Right forelimb (tissue), 1 donor: ENCODE data around the gene TATDN2.
A peak's percentile ranks its signal among the peaks of the same experiment; 100 is the strongest.

Experiments
- DNase-seq: peaks from one replicate; pipeline ENCODE4 v3.0.0-alpha.2; 2018

TATDN2 gene, protein sequence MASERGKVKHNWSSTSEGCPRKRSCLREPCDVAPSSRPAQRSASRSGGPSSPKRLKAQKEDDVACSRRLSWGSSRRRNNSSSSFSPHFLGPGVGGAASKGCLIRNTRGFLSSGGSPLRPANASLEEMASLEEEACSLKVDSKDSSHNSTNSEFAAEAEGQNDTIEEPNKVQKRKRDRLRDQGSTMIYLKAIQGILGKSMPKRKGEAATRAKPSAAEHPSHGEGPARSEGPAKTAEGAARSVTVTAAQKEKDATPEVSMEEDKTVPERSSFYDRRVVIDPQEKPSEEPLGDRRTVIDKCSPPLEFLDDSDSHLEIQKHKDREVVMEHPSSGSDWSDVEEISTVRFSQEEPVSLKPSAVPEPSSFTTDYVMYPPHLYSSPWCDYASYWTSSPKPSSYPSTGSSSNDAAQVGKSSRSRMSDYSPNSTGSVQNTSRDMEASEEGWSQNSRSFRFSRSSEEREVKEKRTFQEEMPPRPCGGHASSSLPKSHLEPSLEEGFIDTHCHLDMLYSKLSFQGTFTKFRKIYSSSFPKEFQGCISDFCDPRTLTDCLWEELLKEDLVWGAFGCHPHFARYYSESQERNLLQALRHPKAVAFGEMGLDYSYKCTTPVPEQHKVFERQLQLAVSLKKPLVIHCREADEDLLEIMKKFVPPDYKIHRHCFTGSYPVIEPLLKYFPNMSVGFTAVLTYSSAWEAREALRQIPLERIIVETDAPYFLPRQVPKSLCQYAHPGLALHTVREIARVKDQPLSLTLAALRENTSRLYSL

DNA sequence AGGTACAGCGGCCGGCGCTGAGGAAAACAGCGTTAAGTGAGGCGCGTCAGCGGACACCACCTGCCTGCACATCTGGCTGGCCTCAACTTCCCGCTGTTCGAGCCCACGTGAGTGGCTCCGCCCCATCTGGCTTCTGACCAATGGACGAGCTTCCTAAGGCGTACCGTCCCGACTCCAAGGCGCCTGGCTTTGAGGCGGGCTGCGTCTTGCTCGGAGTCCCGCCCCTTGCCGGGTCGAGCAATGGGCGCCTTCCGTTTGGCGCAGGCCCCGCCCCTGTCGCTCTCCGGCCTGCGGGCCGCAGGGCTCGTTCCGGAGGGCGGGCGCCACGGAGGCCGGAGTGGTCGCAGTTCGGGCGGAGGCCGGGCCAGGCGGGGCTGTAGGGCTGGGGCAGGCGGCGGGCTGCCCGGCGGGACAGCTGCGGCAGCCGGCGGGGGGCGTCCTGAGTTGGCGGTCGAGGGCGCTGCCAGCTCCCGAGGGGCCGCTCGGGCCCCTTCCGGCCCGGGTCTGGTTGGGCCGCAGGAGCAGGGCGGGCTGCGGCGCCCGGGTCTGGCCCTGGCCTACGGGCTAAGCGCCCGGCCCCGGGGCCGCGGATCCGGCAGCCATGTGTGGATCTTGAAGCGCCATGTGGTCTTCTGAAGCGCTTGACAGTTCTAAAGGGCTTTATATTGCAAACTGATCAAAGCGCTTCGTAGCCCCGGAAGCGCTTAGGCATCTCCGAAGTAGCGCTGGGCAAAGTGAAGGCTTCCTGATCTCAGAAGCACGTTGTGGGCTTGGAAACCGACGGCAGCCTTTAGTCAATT is at the start of gene TATDN2:
TATDN2 (plus strand) TSS at position 276 of the 800 bp plus-strand sequence. CDS start 742 bp downstream, outside the sequence.
- peak; percentile 94 for DNase-seq

DNA sequence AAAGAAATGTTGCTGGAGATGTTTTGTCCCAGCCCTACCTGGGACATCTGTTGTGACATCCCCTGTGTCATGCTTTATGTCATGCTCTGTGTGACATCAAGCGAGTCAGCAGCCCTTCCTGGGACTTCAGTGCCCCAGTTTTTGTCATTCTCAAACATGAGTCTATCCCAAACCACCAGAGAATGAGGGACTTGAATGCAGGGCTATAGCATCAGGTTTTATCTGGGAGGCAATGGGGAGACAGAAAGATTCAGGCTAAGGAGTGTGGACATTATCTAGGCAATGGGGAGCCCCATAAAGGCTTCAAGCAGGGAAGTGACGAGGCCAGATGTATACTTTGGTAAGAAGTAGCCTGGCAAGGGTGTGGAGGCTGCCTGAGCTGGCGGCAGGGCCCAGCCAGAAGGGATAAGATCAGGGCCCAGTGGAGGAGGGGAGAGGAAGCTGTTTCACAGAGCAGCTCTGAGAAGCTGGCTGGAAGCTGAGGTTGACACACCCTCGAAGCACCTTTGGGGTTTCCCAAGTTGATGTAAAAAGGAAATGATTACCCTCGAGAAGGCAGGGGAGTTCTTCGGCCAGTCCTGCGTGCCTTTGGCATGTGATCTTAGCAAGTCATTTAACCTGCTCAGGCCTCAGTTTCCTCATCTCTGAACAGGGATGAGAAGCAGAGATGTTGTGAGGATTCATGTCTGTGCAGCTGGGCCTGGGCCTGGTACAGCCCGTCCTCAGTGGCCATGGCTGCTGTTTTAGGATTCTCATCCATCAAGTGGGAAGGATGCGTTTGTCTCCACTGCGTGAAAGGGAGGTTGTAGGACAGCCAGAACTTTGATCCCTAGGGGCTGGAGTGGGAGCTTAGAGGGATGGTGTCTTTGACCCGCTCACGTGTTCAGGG is 49.3 kb upstream of the TATDN2 start:
- DNase-seq = no peak

DNA sequence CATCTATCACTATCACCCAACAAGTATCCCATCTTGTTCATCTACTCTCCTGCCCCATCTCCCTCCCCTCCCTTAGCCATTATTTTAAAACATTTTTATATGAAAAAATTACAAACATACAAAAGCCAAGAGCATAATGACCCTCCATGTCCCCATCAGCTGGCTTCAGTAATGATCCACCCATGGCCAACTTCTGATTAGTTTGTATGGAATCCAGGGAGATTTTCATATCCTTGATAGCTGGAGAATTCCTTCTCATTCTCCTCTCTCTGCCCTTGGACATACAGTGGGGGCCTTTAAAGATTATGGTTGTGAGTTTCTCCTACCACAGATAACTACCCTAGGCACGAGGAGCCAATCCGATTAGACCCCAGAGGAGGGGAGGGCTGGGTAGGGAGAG is 43.3 kb upstream of the TATDN2 start:
- no peak for DNase-seq

DNA sequence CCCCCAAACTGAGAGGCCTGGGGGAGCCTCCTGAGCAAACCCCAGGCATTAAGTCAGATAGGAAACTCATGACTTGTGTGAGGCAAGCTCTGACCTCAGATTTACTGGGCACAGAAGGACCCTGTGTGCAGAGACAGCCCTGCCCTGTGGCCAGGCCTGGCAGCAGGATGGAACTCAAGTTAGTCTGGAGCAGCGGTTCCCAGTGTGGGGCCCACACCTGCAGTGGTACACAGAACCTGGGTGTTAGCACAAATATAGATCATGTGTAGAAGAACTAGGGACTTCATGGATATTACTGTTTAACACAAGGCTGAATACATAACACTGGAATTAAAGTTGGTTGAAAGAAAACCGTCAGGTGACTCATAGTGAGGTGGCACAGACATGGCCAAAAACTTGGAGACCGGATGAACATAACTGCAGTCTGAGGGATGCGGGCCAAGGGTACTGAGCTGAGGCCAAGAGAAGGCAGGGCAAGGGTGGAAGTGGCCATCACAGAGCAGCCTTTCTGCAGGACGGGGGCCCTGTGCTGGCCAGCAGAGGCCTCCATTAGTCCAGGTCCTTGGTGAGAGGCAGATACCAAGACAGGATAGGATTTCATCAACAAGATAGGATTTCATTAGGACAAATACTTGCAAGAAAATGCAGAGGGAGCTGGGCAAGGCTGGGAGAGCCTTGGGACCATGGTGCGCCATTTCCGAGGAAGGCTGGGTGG is 42.7 kb upstream of the TATDN2 start:
- DNase-seq = peak; percentile 65

DNA sequence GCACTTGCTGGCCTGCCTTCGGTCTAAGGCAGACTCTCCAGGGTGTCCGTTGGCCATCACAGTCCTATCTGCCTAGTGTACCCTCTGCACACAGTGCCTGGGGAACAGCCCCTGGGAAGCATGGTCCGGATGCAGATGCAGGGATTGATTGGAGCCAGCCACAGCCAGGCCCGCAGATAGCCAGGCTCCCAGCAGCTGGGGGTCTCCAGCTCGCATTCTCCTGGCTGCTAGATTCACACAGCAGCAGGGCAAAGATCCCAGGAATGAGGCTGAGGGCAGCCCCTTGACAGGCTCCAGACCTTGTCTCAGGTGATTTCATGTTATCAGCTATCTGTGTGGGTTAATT is 42.1 kb upstream of the TATDN2 start:
- no peak for DNase-seq

DNA sequence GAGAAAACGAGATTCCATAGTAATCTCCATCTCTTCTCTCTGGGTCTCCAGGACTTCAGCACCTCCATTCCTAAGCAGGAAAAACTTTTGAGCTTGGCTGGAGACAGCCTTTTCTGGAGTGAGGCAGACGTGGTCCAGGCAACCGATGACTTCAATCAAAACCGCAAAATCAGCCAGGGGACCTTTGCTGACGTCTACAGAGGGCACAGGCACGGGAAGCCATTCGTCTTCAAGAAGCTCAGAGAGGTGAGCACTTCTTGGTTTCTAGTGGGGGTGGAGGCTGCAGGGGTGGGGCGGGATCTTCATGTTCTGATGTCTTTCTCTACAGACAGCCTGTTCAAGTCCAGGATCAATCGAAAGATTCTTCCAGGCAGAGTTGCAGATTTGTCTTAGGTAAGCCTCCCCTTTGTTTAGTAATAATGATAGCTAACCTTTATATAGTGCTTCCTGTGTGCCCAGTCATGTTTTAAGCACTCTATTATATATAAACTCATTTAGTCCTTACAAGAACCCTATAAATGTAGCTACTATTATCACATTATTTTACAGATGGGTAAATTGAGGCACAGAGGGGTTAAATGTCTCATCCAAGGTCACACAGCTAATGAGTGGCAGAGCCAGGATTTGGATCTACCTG is 35.0 kb upstream of the TATDN2 start:
- no peak for DNase-seq

DNA sequence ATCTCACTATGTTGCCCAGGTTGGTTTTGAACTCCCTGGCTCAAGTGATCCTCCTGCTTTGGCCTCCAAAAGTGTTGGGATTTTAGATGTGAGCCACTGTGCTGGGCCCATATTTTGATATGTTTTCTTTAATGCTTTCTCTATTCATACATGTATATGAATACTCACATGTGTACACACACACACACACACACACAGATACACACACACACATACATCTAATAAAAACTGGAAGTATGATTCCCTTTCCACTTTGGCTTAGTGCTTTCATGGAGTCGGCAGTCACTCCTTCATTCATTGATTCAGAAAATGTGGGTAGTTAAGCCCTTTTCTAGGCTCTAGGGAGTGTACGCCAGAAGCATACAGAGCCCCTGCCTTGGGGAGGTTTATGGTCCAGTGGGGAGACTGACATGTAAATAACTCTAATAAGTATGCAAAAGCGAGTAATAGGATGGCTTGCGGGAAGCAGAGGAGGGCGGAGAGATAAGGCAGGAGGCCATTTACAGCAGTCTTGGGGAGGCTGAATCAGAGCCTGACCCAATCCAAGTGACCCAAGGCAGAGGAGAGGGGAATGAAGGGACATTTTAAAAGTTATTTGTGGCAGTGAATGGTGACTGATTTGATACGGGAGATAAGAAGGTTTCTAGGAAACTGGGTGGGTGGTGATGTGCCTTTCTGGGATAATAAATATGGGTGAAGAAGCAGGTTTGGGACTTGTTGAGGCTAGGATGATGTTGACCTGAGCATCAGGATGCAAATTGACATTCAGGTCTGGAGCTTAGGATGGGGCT is 32.5 kb upstream of the TATDN2 start:
- no peak for DNase-seq

DNA sequence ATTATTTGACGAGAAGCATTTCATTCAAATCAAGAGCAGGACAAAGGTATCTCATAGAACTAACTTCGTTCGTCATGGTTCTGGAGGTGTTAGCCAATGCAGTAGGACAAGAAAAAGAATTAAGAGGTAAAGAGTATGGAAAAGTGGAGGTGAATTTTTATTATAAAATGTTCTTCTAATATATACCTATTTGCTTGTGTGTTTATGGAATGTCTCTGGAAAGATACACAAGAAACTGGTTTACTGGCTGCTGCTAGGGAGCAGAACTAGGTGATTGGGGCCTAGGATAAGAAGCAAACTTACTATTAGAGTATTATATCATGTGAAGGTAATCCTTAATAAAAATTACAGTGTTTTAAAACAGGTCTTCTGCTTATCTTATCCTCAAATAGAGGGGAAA is 30.9 kb upstream of the TATDN2 start:
- DNase-seq = no peak

DNA sequence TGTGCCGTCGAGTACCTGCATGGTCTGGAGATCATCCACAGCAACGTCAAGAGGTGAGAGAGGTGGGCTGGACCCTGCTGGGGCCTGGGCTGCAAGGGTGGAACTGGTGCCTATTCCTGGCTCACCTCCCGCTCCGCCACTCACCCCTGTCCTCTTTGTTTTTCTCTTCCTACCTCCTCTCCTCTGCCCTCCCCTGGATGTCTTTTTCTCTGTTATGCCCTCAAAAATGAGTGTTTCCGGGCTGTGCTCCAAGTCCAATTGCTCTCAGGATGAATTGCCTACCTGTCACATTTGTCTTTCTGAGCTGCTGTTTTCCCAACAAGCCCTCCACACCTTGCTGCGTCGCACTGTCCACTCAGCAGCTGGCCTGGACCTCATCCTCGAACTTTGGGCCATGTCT is 28.5 kb upstream of the TATDN2 start:
- no peak for DNase-seq

DNA sequence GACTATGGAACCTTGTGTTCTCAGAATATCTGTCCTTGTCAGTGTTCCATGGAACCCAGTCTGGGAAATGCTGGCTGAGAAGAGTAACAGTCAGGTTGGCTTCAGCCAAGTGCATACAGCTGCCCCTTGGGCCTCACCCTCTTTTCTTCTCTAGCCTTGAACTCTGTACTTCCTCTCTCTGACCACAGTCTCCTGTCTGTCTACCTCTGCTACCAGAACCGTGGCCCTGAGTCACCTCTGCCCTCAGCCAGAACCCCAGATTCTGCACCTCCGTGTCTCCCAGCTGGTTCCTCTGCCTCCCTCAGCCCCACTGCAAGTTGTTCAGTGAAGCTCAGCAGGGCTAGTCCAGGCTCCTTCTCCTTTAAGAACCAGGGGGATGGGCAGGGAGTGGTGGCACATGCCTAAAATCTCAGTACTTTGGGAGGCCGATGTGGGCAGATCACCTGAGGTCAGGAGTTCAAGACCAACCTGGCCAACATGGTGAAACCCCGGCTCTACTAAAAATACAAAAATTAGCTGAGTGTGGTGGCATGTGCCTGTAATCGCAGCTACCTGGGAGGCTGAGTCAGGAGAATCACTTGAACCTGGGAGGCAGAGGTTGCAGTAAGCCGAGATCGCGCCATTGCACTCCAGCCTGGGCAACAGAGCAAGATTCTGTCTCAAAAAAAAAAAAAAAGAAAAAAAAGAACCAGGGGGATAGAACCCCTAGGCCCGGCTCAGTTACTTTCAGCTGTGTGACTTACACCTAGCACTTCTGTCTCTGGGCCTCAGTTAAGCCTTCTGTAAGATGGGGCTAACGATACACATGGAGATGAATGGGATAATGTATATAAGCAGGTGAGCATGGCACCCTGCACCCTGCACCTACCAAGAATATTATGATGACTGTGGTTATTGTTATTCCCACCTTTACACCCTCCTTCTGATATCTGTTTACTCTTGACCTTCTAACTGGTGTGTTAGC is 24.3 kb upstream of the TATDN2 start:
- no peak for DNase-seq

DNA sequence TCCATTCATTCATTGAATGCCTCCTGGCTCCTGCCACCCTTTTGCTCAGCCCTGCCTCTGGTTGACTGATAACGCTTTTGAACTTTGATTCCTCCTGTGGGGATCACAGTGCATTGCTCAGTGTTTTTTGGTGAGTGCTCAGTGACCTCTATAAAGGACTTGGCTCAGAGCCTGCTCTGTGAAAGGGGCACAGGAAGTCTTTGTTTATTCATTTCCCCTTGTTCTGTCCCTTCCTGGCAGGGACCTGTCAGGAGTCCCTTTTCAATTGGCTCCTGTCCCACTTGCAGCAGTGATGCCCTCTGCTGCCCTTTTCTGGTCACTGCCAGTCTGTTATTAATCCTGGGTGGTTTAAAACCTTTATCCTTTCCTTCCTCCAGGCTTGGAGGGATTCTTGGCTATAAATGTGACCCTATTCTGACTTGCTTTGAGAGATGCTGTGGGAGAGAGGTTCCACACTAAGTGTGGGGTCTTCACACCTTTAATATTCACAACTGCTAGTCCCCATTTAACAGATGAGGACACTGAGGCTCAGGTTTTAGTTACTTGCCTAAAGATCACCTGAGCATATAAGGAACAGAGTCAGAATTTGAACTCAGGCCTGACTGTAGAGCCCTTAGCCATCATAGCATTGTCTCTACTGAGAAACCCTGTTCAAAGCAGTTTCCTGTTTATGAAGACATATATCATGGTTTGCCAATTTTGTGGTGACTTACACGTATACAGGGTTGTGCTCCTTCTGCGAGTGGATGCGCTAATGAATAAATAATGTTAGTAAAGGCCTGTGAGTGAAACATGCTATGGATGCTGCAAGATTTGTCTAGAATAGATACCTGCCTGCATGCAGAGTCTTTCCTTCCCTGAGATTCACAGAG is 23.2 kb upstream of the TATDN2 start:
- DNase-seq = peak; percentile 67

DNA sequence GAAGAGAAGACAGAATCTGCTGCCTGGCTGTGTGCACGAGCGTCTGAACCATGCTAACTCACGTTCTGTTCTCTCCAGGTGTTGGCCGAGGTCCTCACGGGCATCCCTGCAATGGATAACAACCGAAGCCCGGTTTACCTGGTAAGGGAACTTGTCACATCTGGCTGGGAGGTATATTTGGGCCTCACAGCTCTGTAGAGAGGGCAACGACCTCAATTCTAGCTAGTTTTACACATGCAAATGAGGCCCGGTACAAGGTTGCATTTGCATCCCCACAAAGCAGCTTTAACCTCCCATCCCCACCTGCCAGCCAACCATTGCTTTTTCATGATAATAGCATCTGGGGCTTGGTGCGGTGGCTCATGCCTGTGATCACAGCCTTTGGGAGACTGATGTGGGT is 22.0 kb upstream of the TATDN2 start:
- DNase-seq = no peak

DNA sequence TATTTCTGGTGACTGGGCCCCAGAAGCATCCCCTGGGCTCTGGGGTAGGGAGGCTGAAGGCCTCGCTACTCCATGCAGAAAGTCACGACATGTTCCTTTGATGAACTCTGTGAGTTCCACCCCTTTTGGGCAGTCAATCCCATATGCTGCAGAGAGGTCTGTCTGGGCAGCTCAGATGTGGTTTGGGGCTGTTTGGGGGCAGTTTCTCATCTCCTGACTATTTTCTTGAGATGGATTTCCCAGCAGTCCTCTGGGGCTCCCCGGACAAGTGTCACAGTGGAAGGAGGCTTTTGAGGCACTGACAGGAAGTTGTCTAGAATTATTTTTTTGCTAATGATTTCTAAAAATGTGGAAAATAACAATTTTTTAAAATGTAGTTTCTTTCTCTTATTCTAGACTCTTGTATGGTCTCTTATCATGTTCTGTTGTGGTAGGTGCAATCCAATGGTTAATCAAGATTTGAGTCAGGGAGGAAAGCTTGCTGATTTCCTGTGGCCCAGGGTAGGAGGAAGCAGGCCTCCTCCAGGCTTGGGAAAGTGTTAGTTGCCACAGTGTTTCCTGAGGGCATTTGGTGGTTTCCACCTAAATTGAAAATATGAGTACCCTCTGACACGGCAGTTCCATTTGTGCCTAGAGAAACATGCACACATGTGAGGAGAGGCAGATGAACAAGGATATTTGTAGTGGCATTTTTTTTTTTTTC is 19.9 kb upstream of the TATDN2 start:
- no peak for DNase-seq

DNA sequence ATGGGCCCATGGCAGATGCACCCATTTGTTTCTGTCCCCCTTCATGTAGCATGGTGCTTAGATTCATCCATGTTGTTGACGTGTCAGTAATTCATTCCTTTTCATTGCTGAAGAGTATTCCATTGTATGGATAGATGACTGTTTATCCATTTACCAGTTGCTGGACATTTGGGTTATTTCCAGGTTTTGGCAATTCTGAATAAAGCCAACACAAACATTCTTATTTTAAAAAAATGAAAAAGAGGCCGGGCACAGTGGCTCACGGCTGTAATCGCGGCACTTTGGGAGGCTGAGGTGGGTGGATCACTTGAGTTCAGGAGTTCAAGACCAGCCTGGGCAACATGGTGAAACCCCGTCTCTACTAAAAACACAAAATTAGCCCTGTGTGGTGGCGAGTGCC is 18.7 kb upstream of the TATDN2 start:
- DNase-seq = no peak

DNA sequence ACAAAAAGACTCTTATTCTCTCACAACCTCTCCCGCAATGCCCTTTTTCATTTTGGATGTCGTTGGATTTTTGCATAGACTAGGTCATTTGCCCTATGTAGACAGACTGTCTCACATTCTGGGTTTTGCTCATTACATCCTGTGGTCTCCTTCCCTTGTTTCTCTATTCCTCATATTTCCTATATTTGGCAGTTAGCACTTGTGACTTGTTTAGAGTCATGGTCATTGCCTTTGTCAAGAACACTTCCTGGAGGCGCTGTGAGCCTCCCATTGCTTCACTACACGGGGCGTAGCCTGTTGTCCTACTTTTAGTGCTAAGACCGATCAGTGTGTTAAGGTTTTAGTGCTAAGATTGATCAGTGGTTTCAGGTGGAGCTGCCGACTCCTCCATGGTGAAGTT is 16.1 kb upstream of the TATDN2 start:
- no peak for DNase-seq

DNA sequence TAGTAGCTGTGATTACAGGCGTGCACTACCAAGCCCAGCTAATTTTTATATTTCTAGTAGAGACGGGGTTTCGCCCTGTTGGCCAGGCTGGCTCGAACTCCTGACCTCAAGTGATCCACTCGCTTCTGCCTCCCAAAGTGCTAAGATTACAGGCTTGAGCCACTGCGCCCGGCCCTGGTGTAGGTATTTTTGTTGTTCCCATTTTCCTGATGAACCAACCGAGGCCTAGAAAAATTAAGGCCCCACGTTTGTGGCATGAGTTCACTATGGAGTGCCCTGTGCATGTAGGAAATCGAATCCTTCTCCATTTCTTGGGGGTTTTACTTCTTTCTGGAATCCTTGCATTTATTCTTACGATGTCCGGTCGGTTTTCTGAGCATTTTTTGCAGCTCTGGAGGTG is 14.3 kb upstream of the TATDN2 start:
- no peak for DNase-seq

DNA sequence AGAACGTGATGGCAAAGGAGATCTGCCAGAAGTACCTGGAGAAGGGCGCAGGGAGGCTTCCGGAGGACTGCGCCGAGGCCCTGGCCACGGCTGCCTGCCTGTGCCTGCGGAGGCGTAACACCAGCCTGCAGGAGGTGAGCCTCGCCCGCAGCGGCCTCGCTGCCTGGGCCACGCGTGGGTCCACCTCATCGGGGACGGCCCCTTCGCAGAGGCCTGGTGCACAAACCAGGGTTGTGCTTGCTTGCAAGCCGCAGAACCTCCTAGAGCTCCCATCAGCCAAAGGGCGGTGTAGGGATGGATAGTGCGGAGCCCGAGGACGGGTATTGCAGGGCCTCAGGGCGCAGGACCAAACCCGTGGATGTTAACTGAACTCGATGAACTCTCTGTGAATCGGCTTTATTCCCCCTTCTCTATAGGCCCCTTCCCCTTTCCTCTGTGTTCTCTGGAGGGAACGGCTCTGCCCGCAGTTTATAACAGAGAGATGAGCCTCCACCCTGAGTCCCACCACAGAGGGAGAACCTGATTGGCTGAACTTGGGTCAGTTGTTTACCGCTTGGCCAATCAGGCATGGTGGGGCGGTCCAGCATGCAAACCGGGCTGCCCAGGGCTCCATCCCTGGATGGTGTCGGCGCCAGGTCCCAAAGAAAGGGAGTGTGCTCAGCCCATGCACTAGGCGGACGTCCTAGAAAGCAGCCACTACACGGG is 13.6 kb upstream of the TATDN2 start:
- no peak for DNase-seq
